ENCODE data around the gene EIF4G1.

EIF4G1 gene

DNA sequence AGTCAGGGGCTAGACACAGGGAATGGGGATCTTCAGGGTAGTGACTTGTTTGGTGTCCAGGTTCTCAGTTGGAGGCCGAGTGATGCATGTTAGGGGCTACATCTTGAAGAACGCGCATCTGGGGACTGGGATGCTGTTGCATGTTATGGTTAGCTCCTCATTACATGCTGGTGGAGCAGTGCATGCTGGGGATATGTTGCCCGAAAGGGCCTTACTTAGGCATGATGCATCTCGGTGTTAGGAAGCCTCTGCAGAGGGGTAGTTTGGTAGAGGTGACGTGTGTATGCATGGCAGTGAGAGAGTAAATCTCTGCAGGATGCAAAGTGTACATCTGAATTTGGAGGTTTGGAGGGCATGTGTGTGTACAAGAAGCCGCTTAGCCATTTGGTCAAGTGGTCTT lies 2.4 kb downstream of the EIF4G1 start:
- Histone ChIP-seq H3K4me3 (ENCODE audit: low read depth, low read length) (no peak overlapping the region), H3K27ac (no peak overlapping the region), H3K36me3 (peaks cover 61% of the 10 kb centered on the region), H3K27me3 (ENCODE audit: insufficient read depth, low read depth, severe bottlenecking) (no peaks in the 10 kb centered on the region), H3K9me3 (ENCODE audit: severe bottlenecking) (no peaks in the 10 kb centered on the region)
- DNase-seq: no peak
- TF ChIP-seq, protein P1, sequence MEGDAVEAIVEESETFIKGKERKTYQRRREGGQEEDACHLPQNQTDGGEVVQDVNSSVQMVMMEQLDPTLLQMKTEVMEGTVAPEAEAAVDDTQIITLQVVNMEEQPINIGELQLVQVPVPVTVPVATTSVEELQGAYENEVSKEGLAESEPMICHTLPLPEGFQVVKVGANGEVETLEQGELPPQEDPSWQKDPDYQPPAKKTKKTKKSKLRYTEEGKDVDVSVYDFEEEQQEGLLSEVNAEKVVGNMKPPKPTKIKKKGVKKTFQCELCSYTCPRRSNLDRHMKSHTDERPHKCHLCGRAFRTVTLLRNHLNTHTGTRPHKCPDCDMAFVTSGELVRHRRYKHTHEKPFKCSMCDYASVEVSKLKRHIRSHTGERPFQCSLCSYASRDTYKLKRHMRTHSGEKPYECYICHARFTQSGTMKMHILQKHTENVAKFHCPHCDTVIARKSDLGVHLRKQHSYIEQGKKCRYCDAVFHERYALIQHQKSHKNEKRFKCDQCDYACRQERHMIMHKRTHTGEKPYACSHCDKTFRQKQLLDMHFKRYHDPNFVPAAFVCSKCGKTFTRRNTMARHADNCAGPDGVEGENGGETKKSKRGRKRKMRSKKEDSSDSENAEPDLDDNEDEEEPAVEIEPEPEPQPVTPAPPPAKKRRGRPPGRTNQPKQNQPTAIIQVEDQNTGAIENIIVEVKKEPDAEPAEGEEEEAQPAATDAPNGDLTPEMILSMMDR (IDR thresholded peaks at IDR 0.05; ENCODE audit: low read depth, low read length): no peak

DNA sequence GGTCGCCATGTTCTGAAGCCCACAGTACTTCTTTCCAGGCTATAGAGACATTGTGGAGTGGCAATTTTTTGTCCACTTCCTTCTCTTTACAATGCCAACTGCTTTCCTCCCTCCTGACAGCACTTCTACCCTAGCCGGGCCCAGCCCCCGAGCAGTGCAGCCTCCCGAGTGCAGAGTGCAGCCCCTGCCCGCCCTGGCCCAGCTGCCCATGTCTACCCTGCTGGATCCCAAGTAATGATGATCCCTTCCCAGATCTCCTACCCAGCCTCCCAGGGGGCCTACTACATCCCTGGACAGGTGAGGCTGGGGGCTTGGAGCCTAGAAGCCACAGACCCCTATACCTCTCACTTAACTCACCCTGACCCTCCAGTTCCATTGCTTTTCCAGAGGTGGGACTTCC lies 2.8 kb downstream of the EIF4G1 start:
- Histone ChIP-seq H3K36me3 (peaks cover 65% of the 10 kb centered on the region), H3K27me3 (ENCODE audit: insufficient read depth, low read depth, severe bottlenecking) (no peaks in the 10 kb centered on the region), H3K27ac (no peak overlapping the region), H3K4me3 (ENCODE audit: low read depth, low read length) (no peak overlapping the region), H3K9me3 (ENCODE audit: severe bottlenecking) (no peaks in the 10 kb centered on the region)
- DNase-seq: no peak
- TF ChIP-seq, protein P1 (IDR thresholded peaks at IDR 0.05; ENCODE audit: low read depth, low read length): no peak

DNA sequence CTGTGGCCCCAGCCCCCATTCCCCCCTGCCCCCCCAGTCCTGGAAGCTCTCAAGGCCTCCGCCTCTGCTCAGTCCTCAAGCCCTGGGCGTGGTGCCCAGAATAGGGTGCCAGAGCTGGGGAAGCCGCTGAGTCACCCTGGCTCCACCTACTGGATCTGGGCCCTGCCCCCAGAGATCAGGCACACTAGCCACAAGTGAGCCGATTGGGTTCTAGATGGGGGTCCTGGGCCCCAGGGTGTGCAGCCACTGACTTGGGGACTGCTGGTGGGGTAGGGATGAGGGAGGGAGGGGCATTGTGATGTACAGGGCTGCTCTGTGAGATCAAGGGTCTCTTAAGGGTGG lies 5.7 kb downstream of the EIF4G1 start:
- no peak for DNase-seq
- Histone ChIP-seq H3K9me3 (ENCODE audit: severe bottlenecking) (no peaks in the 10 kb centered on the region), H3K36me3 (peaks cover 91% of the 10 kb centered on the region), H3K27ac (no peak overlapping the region), H3K27me3 (ENCODE audit: insufficient read depth, low read depth, severe bottlenecking) (no peaks in the 10 kb centered on the region), H3K4me3 (ENCODE audit: low read depth, low read length) (no peak overlapping the region)
- TF ChIP-seq, protein P1 (IDR thresholded peaks at IDR 0.05; ENCODE audit: low read depth, low read length): no peak

DNA sequence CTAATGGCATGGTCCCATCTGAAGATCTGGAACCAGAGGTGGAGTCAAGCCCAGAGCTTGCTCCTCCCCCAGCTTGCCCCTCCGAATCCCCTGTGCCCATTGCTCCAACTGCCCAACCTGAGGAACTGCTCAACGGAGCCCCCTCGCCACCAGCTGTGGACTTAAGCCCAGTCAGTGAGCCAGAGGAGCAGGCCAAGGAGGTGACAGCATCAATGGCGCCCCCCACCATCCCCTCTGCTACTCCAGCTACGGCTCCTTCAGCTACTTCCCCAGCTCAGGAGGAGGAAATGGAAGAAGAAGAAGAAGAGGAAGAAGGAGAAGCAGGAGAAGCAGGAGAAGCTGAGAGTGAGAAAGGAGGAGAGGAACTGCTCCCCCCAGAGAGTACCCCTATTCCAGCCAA lies 7.3 kb downstream of the EIF4G1 start:
- Histone ChIP-seq H3K4me3 (ENCODE audit: low read depth, low read length) (no peak overlapping the region), H3K27ac (no peak overlapping the region), H3K9me3 (ENCODE audit: severe bottlenecking) (no peaks in the 10 kb centered on the region), H3K36me3 (peaks cover 98% of the 10 kb centered on the region), H3K27me3 (ENCODE audit: insufficient read depth, low read depth, severe bottlenecking) (no peaks in the 10 kb centered on the region)
- TF ChIP-seq, protein P1 (IDR thresholded peaks at IDR 0.05; ENCODE audit: low read depth, low read length): no peak
- DNase-seq: no peak

DNA sequence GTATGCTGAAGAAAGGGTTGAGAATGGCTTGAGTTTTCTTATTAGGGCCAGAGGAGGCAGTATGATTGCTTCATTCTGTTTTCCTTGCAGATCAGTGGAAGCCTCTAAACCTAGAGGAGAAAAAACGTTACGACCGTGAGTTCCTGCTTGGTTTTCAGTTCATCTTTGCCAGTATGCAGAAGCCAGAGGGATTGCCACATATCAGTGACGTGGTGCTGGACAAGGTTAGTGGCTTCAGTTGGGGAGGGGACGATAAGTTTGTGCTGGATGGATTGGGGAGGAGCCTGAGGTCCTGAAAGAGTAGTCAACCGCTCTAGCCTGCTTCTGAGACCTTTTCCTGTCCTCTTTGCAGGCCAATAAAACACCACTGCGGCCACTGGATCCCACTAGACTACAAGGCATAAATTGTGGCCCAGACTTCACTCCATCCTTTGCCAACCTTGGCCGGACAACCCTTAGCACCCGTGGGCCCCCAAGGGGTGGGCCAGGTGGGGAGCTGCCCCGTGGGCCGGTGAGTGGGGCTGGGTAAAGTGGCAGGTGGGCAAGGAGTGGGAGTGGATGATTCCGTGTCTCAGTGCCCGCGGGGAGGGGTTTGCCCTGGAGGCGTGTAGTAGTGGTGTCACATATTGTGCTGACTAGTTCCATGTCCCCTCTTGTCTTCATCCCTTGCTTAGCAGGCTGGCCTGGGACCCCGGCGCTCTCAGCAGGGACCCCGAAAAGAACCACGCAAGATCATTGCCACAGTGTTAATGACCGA lies 8.5 kb downstream of the EIF4G1 start:
- Histone ChIP-seq H3K36me3 (peaks cover 98% of the 10 kb centered on the region), H3K4me3 (ENCODE audit: low read depth, low read length) (no peak overlapping the region), H3K9me3 (ENCODE audit: severe bottlenecking) (no peaks in the 10 kb centered on the region), H3K27ac (no peak overlapping the region), H3K27me3 (ENCODE audit: insufficient read depth, low read depth, severe bottlenecking) (no peaks in the 10 kb centered on the region)
- DNase-seq: no peak
- TF ChIP-seq, protein P1 (IDR thresholded peaks at IDR 0.05; ENCODE audit: low read depth, low read length): no peak

DNA sequence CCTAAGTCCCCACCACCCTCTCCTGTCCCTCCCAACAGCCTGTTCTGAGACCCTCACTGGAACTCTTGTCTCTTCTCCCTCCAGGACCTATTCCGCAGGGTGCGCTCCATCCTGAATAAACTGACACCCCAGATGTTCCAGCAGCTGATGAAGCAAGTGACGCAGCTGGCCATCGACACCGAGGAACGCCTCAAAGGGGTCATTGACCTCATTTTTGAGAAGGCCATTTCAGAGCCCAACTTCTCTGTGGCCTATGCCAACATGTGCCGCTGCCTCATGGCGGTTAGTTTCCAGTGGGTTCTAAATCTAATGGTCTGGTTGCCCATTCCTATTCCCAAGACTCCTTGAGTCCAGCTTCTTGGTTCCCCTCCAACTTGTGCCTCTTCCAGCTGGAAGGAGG lies 9.3 kb downstream of the EIF4G1 start:
- Histone ChIP-seq H3K36me3 (peaks cover 96% of the 10 kb centered on the region), H3K27me3 (ENCODE audit: insufficient read depth, low read depth, severe bottlenecking) (no peaks in the 10 kb centered on the region)
- TF ChIP-seq, protein P1 (IDR thresholded peaks at IDR 0.05; ENCODE audit: low read depth, low read length): no peak

More for the DNA sequence above, 9.3 kb downstream of the EIF4G1 start:
- H3K27ac ChIP-seq: no peak overlapping the region
- H3K4me3 ChIP-seq (ENCODE audit: low read depth, low read length): no peak overlapping the region
- DNase-seq: no peak
- H3K9me3 ChIP-seq (ENCODE audit: severe bottlenecking): no peaks in the 10 kb centered on the region
